ENCODE results near the gene ANKRD37.
"Not testable (repeated sequence)": the region's sequence is repeated elsewhere in the genome, so short reads cannot be mapped to it uniquely, and the experiment has no call there.

The ANKRD37 gene

DNA sequence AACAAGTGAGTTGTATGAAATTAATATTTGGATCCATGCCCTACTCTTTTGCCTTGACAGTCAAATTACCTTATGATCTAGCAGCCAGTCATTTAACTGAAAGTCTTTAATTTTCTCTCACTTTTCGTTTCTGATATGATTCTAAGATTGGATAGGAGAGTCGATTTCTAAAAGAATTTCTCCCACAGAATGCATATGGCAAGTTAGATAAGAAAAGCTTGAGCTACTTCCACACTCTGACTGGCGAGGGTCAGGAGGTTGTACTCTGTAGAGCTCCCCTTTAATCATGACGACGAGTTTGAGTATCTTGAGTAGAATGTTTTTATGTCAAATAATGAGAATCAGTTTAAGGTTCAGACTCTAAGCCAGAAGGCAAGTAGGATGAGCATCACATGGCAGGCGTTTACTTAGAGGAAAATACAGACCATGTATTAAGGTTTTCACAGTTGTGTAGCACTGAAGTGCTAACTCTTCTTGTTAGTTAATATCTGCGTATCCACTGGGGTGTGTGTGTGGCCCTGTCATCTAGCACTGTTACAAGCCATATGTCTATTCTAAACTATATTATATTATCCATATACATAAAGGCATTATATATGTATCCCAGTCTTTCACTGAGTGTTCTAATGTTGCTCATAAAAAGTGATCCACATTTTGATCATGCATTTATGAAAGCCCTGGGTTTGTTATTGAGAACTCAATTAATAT lies 38.8 kb upstream of the ANKRD37 start:
- no peak for DNase-seq (ENCODE audit: low spot score)
- TF ChIP-seq, protein P1, sequence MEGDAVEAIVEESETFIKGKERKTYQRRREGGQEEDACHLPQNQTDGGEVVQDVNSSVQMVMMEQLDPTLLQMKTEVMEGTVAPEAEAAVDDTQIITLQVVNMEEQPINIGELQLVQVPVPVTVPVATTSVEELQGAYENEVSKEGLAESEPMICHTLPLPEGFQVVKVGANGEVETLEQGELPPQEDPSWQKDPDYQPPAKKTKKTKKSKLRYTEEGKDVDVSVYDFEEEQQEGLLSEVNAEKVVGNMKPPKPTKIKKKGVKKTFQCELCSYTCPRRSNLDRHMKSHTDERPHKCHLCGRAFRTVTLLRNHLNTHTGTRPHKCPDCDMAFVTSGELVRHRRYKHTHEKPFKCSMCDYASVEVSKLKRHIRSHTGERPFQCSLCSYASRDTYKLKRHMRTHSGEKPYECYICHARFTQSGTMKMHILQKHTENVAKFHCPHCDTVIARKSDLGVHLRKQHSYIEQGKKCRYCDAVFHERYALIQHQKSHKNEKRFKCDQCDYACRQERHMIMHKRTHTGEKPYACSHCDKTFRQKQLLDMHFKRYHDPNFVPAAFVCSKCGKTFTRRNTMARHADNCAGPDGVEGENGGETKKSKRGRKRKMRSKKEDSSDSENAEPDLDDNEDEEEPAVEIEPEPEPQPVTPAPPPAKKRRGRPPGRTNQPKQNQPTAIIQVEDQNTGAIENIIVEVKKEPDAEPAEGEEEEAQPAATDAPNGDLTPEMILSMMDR (IDR thresholded peaks at IDR 0.05; ENCODE audit: extremely low read depth, insufficient read depth, missing control alignments) = no peak
- in situ Hi-C loops (cut with MboI; ENCODE audit: low pct_unique_long_range_greater_than_20kb, low sequenced_read_pairs, unreplicated experiment) = no loop called here

DNA sequence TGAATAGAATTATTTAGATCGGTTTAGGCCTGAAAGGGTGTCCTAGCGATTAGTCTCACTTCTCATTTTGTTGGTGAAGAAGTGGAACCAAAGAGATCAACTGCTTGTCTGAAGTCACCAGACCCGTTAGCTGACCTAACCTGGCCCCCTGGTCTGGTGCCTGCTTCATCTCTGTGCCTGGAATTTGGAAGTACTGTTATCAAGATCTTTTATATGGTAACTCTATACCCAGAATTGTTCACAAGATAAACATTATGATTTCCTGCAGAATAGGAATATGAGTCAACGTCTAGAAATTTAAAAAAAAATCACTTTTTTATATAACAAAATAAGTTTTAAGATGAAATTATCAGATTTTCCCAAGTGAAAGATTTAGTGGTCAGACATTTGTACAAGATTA lies 38.1 kb upstream of the ANKRD37 start:
- TF ChIP-seq, protein P1 (IDR thresholded peaks at IDR 0.05; ENCODE audit: extremely low read depth, insufficient read depth, missing control alignments) = no peak
- no peak for DNase-seq (ENCODE audit: low spot score)
- in situ Hi-C loops (cut with MboI; ENCODE audit: low pct_unique_long_range_greater_than_20kb, low sequenced_read_pairs, unreplicated experiment) = no loop called here

DNA sequence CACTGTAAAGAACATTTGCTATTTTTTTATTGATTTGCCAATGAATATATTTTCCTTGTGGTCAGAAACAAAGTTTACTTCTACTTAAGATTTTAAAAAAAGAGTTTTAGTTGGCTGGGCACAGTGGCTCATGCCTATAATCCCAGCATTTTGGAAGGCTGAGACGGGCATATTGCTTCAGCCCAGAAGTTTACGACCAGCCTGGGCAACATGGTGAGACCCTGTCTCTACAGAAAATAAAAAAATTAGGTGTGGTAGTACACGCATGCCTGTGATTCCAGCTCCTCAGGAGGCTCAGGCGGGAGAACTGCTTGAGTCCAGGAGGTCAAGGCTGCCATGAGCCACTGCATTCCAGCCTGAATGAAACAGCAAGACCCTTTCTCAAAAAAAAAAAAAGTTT lies 37.7 kb upstream of the ANKRD37 start:
- TF ChIP-seq, protein P1 (IDR thresholded peaks at IDR 0.05; ENCODE audit: extremely low read depth, insufficient read depth, missing control alignments) = no peak
- DNase-seq (ENCODE audit: low spot score) = no peak
- in situ Hi-C loops (cut with MboI; ENCODE audit: low pct_unique_long_range_greater_than_20kb, low sequenced_read_pairs, unreplicated experiment) = no loop called here

DNA sequence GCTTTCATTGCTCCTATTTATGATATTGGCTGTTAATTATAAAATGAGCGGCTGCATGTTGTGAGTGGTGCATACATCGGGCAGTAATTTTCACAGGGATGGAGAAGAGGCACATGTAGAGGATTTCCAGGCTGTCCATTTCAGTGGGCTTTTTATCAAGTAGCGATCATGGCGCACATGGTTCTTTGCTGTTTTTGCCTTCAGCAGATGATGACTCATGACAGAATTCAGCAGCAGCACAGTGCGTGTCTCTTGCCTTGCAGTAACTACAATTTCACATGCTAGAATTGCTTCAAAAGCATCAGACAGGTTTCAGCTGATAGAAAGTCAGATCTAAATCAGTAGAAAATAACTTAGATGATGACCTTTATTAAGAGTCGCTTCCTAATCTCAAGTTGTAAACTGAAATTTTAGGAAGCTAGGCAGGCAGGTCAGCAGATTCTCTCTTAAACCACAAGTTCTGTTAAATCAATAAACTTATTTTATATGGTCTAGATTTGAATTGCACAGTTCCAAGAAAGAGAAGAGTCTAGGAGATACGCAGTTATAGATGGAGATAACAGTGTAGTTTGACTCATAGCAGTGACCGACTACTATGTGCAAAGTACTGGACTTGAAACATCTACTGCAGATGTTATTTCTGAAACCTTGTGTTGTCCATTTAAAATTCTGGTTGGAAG lies 36.7 kb upstream of the ANKRD37 start:
- no peak for DNase-seq (ENCODE audit: low spot score)
- in situ Hi-C loops (cut with MboI; ENCODE audit: low pct_unique_long_range_greater_than_20kb, low sequenced_read_pairs, unreplicated experiment) = no loop called here
- TF ChIP-seq, protein P1 (IDR thresholded peaks at IDR 0.05; ENCODE audit: extremely low read depth, insufficient read depth, missing control alignments) = no peak

DNA sequence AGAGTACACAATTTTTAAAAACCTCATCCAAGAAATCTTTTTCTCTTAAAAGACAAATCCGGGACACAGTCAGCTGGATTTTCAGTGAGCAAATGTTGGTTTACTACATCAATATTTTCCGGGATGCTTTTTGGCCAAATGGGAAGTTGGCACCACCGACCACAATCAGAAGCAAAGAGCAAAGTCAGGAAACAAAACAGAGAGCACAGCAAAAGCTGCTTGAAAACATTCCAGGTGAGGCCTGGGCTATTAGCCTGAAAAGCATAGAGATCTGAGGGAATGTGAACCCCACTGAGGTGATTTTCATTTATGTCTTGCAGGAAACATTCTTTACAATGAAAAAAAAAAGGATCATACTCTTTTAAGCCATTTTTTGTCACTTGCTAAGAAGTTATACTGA lies 34.8 kb upstream of the ANKRD37 start:
- TF ChIP-seq, protein P1 (IDR thresholded peaks at IDR 0.05; ENCODE audit: extremely low read depth, insufficient read depth, missing control alignments) = no peak
- DNase-seq (ENCODE audit: low spot score) = no peak
- in situ Hi-C loops (cut with MboI; ENCODE audit: low pct_unique_long_range_greater_than_20kb, low sequenced_read_pairs, unreplicated experiment) = no loop called here

DNA sequence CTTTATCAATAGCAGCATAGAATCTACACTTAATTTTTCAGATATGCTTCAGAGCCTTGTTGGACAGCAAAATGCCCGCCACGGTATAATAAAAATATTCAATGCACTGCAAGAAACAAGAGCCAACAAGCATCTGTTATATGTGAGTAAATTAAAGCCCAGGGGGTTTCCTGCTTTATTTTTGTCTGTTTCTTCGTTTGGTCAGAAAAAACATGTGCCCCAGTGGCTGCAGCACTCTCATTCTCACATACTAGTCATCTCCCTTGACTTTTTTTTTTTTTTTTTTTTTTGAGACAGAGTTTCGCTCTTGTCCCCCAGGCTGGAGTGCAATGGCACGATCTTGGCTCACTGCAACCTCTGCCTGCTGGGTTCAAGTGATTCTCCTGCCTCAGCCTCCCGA lies 34.1 kb upstream of the ANKRD37 start:
- peak; percentile 47 for DNase-seq (ENCODE audit: low spot score)
- in situ Hi-C loops (cut with MboI; ENCODE audit: low pct_unique_long_range_greater_than_20kb, low sequenced_read_pairs, unreplicated experiment) = not testable (repeated sequence)

DNA sequence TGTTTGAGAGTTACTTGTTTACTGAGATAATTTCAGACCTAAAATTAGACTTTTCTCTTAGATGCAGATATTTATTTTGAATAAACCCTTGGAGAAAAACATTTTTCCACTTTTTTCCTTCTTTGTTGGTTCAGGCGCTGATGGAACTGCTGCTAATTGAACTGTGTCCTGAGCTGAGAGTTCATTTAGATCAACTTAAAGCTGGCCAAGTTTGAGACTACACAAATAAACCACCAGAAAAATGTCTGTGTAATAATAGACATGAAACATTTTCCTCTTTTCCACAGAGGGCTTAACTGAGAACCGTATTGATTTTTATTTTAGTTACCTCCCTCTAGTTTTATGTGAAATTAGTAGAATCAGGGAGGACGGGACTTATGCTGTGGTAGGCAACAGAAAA lies 33.4 kb upstream of the ANKRD37 start:
- in situ Hi-C loops (cut with MboI; ENCODE audit: low pct_unique_long_range_greater_than_20kb, low sequenced_read_pairs, unreplicated experiment) = no loop called here
- TF ChIP-seq, protein P1 (IDR thresholded peaks at IDR 0.05; ENCODE audit: extremely low read depth, insufficient read depth, missing control alignments) = no peak

More for the DNA sequence above, 33.4 kb upstream of the ANKRD37 start:
- DNase-seq (ENCODE audit: low spot score) = no peak
